ENCODE results near the gene RMRP.
"Not testable (repeated sequence)": the region's sequence is repeated elsewhere in the genome, so short reads cannot be mapped to it uniquely, and the experiment has no call there.

The RMRP gene

GRCh38 chr9:35646533-35647265, 11.1 kb downstream of the RMRP start:
- DNase-seq (ENCODE audit: extremely low read depth in 1 of 2, low read depth in 1 of 2): peak; percentile 73 to 85

GRCh38 chr9:35646153-35646532, 11.7 kb downstream of the RMRP start:
- no peak for DNase-seq (ENCODE audit: extremely low read depth in 1 of 2, low read depth in 1 of 2)

- DNase-seq (ENCODE audit: extremely low read depth in 1 of 2, low read depth in 1 of 2): not testable (repeated sequence)
Observed at GRCh38 chr9:35645736-35646135, 12.1 kb downstream of the RMRP start.

GRCh38 chr9:35643046-35643445, 14.8 kb downstream of the RMRP start:
- DNase-seq (ENCODE audit: extremely low read depth in 1 of 2, low read depth in 1 of 2): no peak

- DNase-seq (ENCODE audit: extremely low read depth in 1 of 2, low read depth in 1 of 2): not testable (repeated sequence)
Observed at GRCh38 chr9:35641478-35641877, 16.3 kb downstream of the RMRP start.

- not testable (repeated sequence) for DNase-seq (ENCODE audit: extremely low read depth in 1 of 2, low read depth in 1 of 2)
Observed at GRCh38 chr9:35640431-35640830, 17.4 kb downstream of the RMRP start.

- no peak for DNase-seq (ENCODE audit: extremely low read depth in 1 of 2, low read depth in 1 of 2)
Observed at GRCh38 chr9:35639631-35640030, 18.2 kb downstream of the RMRP start.

- DNase-seq (ENCODE audit: extremely low read depth in 1 of 2, low read depth in 1 of 2): not testable (repeated sequence)
Observed at GRCh38 chr9:35639225-35639624, 18.6 kb downstream of the RMRP start.

- not testable (repeated sequence) for DNase-seq (ENCODE audit: extremely low read depth in 1 of 2, low read depth in 1 of 2)
Observed at GRCh38 chr9:35638751-35639150, 19.1 kb downstream of the RMRP start.

- DNase-seq (ENCODE audit: extremely low read depth in 1 of 2, low read depth in 1 of 2): not testable (repeated sequence)
Observed at GRCh38 chr9:35637427-35637955, 20.3 kb downstream of the RMRP start.

- not testable (repeated sequence) for DNase-seq (ENCODE audit: extremely low read depth in 1 of 2, low read depth in 1 of 2)
Observed at GRCh38 chr9:35636877-35637246, 21.0 kb downstream of the RMRP start.

GRCh38 chr9:35636135-35636876, 21.5 kb downstream of the RMRP start:
- DNase-seq (ENCODE audit: extremely low read depth in 1 of 2, low read depth in 1 of 2): no peak

- DNase-seq (ENCODE audit: extremely low read depth in 1 of 2, low read depth in 1 of 2): no peak
Observed at GRCh38 chr9:35635730-35636129, 22.1 kb downstream of the RMRP start.

- DNase-seq (ENCODE audit: extremely low read depth in 1 of 2, low read depth in 1 of 2): no peak
Observed at GRCh38 chr9:35629597-35629996, 28.2 kb downstream of the RMRP start.

- no peak for DNase-seq (ENCODE audit: extremely low read depth in 1 of 2, low read depth in 1 of 2)
Observed at GRCh38 chr9:35628389-35628991, 29.3 kb downstream of the RMRP start.

- DNase-seq (ENCODE audit: extremely low read depth in 1 of 2, low read depth in 1 of 2): no peak
Observed at GRCh38 chr9:35627575-35627974, 30.2 kb downstream of the RMRP start.

GRCh38 chr9:35619800-35620158, 38.0 kb downstream of the RMRP start:
- no peak for DNase-seq (ENCODE audit: extremely low read depth in 1 of 2, low read depth in 1 of 2)

- no peak for DNase-seq (ENCODE audit: extremely low read depth in 1 of 2, low read depth in 1 of 2)
Observed at GRCh38 chr9:35618854-35619799, 38.7 kb downstream of the RMRP start.

GRCh38 chr9:35618325-35618727, 39.5 kb downstream of the RMRP start, which contains the start of gene CD72:
TSS of gene CD72 (minus strand) at chr9:35618413. CDS start at chr9:35618303, 110 bp downstream.
- no peak for DNase-seq (ENCODE audit: extremely low read depth in 1 of 2, low read depth in 1 of 2)

GRCh38 chr9:35617548-35617947, 40.3 kb downstream of the RMRP start:
- DNase-seq (ENCODE audit: extremely low read depth in 1 of 2, low read depth in 1 of 2): no peak

Measured in activated CD8-positive, alpha-beta memory T cell treated with anti-CD3 and anti-CD28 coated beads for 1 hour (primary cell).